ENCODE results near the gene TPSG1. TPM values are rescaled to one million over a fixed set of nuclear protein-coding genes. Genes with fewer than 3 reads are reported as not detected.

Gene TPSG1
- total and polyA plus RNA-seq, 2 of the 13 experiments (the other 11 are each of a cell fraction or from before 2014, with no cell fraction given) = not detected

DNA sequence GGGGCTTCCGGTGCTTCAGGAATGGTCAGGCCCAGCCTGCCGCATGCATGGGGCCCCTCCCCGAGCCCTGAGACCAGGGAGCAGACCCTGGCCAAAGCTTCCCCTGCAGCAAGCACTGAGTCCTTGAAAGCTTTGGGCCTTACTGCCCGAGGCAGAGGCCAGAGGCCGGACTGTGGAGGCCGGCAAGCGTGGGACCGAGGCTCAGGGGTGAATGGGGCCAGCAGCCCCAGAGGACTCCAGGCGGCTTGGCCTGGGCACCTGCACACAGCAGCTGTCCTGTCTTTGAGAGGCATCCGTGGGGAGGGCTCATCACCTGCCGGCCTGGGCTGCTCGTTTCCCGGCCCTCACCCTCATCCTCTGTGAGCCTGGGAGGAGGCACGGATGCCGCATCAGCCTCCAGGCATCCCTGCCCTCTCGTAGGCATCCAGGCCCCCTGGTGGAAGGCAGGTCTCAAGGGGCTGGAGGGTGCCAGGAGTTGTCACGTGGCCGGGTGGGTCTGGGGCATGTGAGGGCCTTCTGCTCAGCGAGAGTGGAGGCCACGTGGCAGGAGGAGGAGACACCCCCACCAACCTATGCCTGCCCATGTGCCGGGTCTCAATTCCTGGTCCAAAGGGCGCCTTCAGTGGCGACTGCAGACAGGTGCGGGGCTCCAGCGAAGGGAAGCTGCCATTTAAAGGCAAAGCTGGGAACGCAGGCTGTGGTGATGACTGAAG is 40.8 kb downstream of the TPSG1 start (continued):
- TF ChIP-seq HNRNPL (IDR thresholded peaks at IDR 0.05; ENCODE audit: low read depth, low read length) (0 out of 2 replicates have a peak, but pooled peaks have one; percentile 71), STAG1 (CRISPR knock-in tag; IDR thresholded peaks at IDR 0.05) (peak; percentile 46), ZNF549 (CRISPR knock-in tag; IDR thresholded peaks at IDR 0.05) (no peak), GRHL1 (CRISPR knock-in tag; conservative IDR thresholded peaks at IDR 0.05) (no peak), RAD21 (CRISPR knock-in tag; IDR thresholded peaks at IDR 0.05) (peak; percentile 65), HNF4A (CRISPR knock-in tag; IDR thresholded peaks at IDR 0.05) (peak; percentile 74), MED1 (CRISPR knock-in tag; IDR thresholded peaks at IDR 0.05) (0 out of 2 replicates have a peak, but pooled peaks have one; percentile 23), ZNF644 (CRISPR knock-in tag; IDR thresholded peaks at IDR 0.05; ENCODE audit: low read depth) (peak; percentile 61; the same call in 1 of the 2 replicates), ZSCAN25 (CRISPR knock-in tag; IDR thresholded peaks at IDR 0.05) (peak; percentile 36; the same call in 1 of the 2 replicates), ZNF792 (CRISPR knock-in tag; IDR thresholded peaks at IDR 0.05) (0 out of 2 replicates have a peak, but pooled peaks have one; percentile 22), ETV5 (CRISPR knock-in tag; IDR thresholded peaks at IDR 0.05; ENCODE audit: borderline replicate concordance) (0 out of 2 replicates have a peak, but pooled peaks have one; percentile 28), ZNF205 (CRISPR knock-in tag; IDR thresholded peaks at IDR 0.05) (0 out of 2 replicates have a peak, but pooled peaks have one; percentile 37), NFKBIZ (CRISPR knock-in tag; IDR thresholded peaks at IDR 0.05) (0 out of 2 replicates have a peak, but pooled peaks have one; percentile 31), MAFF (IDR thresholded peaks at IDR 0.05; ENCODE audit: low read depth, low read length) (no peak), ZNF251 (CRISPR knock-in tag; IDR thresholded peaks at IDR 0.05) (no peak), ERF (CRISPR knock-in tag; IDR thresholded peaks at IDR 0.05) (peak; percentile 35; the same call in 1 of the 2 replicates), ZEB1 (IDR thresholded peaks at IDR 0.05; ENCODE audit: insufficient replicate concordance, low read depth) (no peak), RAD51 (IDR thresholded peaks at IDR 0.05; ENCODE audit: borderline replicate concordance) (peak; percentile 77), CBX5 (CRISPR knock-in tag; IDR thresholded peaks at IDR 0.05; ENCODE audit: borderline replicate concordance) (peak; percentile 44; the same call in 1 of the 2 replicates), RXRB (CRISPR knock-in tag; IDR thresholded peaks at IDR 0.05; ENCODE audit: borderline replicate concordance) (peak; percentile 58), ZNF75D (CRISPR knock-in tag; IDR thresholded peaks at IDR 0.05; ENCODE audit: borderline replicate concordance) (no peak), ZNF501 (CRISPR knock-in tag; IDR thresholded peaks at IDR 0.05) (peak; percentile 44; the same call in 1 of the 2 replicates), ZNF335 (CRISPR knock-in tag; IDR thresholded peaks at IDR 0.05) (peak; percentile 41; the same call in 1 of the 2 replicates), DPF2 (CRISPR knock-in tag; IDR thresholded peaks at IDR 0.05; ENCODE audit: borderline replicate concordance, low read depth) (no peak), ZNF350 (CRISPR knock-in tag; IDR thresholded peaks at IDR 0.05; ENCODE audit: borderline replicate concordance, low read depth) (peak; percentile 19; the same call in 1 of the 2 replicates), RCOR2 (CRISPR knock-in tag; IDR thresholded peaks at IDR 0.05) (no peak), THAP11 (CRISPR knock-in tag; IDR thresholded peaks at IDR 0.05) (peak; percentile 37; the same call in 1 of the 2 replicates)
- TF ChIP-seq, protein P1, sequence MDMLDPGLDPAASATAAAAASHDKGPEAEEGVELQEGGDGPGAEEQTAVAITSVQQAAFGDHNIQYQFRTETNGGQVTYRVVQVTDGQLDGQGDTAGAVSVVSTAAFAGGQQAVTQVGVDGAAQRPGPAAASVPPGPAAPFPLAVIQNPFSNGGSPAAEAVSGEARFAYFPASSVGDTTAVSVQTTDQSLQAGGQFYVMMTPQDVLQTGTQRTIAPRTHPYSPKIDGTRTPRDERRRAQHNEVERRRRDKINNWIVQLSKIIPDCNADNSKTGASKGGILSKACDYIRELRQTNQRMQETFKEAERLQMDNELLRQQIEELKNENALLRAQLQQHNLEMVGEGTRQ (IDR thresholded peaks at IDR 0.05; ENCODE audit: low read depth, low read length) = peak; percentile 87
- TF ChIP-seq, protein P1 (CRISPR knock-in tag; IDR thresholded peaks at IDR 0.05; ENCODE audit: borderline replicate concordance) = peak; percentile 82; the same call in 1 of the 2 replicates

Data from HepG2 (cell line).